Measurements from ENCODE around the gene ANKS1A.

ANKS1A gene

GRCh38 chr6:35038076-35038475 is 149.0 kb downstream of the ANKS1A start:
- no peak for DNase-seq (ENCODE audit: low read depth in 2 of 2)

DNA sequence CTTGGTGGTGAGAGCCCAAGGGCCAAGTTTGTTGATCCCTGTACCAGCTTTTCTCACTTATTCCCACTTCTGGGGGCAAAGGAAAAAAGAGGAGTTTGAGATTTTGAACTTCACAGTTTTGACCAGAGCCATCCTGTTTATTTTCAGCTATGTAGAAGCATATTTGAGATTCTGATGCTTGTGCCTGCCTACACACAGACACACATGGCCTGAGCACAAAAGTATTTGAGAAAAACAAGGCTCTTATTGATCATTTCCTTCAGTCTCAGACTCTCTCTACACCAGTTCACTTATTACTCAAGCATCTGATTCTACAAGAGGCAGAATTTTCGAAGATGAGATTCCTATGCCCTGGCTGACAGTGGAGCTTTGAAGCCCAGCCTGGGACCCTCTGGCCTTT is 151.3 kb downstream of the ANKS1A start:
- DNase-seq (ENCODE audit: low read depth in 2 of 2), result no peak

GRCh38 chr6:35041086-35041861 is 152.2 kb downstream of the ANKS1A start:
- no peak for DNase-seq (ENCODE audit: low read depth in 2 of 2)

- no peak for DNase-seq (ENCODE audit: low read depth in 2 of 2)
These were observed 153.2 kb downstream of the ANKS1A start for GRCh38 chr6:35042031-35042815.

GRCh38 chr6:35043381-35044130 is 154.5 kb downstream of the ANKS1A start:
- DNase-seq (ENCODE audit: low read depth in 2 of 2), result no peak

GRCh38 chr6:35044145-35044745 is 155.2 kb downstream of the ANKS1A start:
- no peak for DNase-seq (ENCODE audit: low read depth in 2 of 2)

- no peak for DNase-seq (ENCODE audit: low read depth in 2 of 2)
These were observed 155.8 kb downstream of the ANKS1A start for GRCh38 chr6:35044761-35045421.

DNA sequence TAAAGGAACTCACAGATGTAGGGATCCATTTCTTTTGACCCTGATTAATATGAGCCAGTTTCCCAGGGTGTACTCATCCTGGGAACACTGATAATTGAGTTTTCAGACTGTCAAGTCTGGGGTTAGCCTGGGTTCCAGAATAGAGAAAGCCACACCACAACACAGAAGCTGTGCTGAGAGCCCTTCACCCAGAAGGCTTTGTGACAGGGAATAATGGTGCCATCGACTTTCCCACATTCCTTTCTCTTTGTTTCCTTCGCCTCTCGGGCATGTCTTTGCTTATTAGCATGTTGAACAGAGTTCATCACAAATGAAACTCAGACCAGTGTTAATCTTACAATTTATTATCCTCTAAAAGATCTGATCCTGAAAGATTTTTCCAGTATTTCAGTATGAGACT is 157.0 kb downstream of the ANKS1A start:
- no peak for DNase-seq (ENCODE audit: low read depth in 2 of 2)

DNA sequence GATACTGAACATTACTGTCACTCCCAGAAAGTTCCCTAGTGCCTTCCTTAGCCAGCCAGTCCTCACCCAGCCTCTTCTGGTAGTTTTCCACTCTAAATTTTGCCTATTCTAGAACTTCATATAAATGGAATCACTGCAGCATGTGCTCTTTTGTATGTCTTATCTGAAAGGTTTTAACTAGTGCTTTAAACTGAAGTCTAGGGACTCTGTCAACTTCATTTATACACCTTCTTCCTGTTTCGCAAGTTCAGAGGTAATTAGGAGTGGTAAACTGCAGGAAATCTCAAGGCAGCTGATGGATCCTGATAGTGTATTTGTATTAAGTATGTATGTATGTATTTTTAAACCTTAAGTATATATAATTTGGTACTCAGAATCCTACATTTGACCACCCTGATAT is 157.8 kb downstream of the ANKS1A start:
- no peak for DNase-seq (ENCODE audit: low read depth in 2 of 2)

- no peak for DNase-seq (ENCODE audit: low read depth in 2 of 2)
These were observed 158.4 kb downstream of the ANKS1A start for GRCh38 chr6:35047265-35048011.

DNA sequence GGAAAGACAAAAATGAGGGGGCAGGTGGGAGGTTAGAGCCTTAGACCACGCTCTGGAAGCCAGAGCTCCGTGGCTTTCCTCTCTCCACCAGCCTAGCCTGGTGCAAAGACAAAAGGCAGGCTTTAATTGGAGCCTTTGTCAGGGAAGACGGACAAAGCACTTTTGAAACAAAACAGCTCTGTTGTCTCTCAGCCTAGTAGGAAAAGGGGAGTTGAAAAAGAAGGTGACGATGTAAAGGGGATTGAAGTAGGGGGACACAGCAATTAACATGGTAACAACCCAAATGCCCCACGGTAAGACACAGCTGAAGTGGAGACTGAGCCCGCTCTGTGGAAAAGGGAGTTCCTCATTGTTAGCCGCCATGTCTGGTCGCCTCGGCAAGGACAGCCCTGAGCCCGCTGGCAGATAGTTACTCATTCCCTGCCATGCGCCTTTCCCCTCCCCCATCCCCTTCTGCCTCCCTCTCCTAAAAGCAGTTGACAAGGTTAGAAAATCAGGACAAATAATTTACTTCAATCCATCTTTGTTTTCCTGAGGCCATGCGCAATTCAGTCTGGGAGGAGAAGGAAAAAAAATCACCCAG is 159.1 kb downstream of the ANKS1A start:
- no peak for DNase-seq (ENCODE audit: low read depth in 2 of 2)

GRCh38 chr6:35048631-35049083 is 159.6 kb downstream of the ANKS1A start:
- no peak for DNase-seq (ENCODE audit: low read depth in 2 of 2)

- no peak for DNase-seq (ENCODE audit: low read depth in 2 of 2)
These were observed 160.2 kb downstream of the ANKS1A start for GRCh38 chr6:35049156-35049735.

- DNase-seq (ENCODE audit: low read depth in 2 of 2), result no peak
These were observed 161.1 kb downstream of the ANKS1A start for GRCh38 chr6:35049900-35050756.

DNA sequence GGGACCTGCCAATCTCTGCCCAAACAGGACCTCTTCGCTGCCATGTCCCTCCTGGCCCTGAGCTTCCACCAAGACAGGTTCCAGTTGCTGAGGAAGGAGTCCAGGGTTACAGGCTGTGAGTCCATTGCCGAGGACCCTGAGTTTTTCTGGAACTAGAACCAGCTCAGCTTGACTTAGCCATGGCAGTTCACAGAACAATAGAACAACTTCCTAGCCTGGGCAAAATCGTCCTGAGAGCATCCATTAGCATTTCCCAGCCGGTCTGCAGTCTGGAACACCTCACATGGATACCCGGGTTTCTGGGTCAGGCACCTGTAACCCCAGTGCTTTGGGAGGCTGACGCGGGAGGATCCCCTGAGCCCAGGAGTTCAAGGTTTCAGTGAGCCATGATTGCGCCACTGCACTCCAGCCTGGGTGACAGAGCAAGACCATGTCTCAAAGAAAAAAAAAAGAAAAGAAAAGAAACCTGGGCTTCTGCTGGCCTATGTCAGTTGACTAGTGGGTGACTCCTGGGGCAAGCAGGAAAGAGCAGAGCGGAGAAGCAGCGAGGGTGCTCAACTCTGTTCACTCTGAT is 161.8 kb downstream of the ANKS1A start:
- no peak for DNase-seq (ENCODE audit: low read depth in 2 of 2)

GRCh38 chr6:35051396-35051795 is 162.3 kb downstream of the ANKS1A start:
- DNase-seq (ENCODE audit: low read depth in 2 of 2), result no peak

DNA sequence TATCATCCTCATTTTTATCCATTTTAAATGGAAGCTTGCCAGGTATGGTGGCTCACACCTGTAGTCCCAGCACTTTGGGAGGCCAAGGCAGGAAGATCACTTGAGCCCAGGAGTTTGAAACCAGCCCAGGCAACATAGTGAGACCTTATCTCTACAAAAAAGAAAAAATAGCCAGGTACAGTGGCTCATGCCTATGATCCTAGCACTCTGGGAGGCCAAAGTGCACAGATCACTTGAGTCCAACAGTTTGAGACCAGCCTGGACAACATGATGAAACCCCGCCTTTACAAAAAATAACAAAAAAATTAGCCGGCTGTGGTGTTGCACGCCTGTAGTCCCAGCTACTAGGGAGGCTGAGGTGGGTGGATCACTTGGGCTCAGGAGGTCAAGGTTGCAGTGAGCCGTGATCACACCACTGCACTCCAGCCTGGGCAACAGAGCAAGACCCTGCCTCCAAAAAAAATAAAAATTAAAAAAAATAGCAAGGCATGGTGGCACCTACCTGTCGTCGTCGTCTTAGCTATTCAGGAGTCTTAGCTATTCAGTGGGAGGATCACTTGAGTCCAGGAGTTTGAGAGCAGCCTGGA is 163.0 kb downstream of the ANKS1A start:
- DNase-seq (ENCODE audit: low read depth in 2 of 2), result no peak

All from stimulated activated CD8-positive, alpha-beta memory T cell treated with anti-CD3 and anti-CD28 coated beads, Interleukin-2, amount 100 ng/mL, for 48 hours (primary cell).